H9 (cell line): ENCODE results near the gene HOXC11. TPM values are rescaled to one million over a fixed set of nuclear protein-coding genes. Genes with fewer than 3 reads are reported as not detected.

ENCODE experiments used
- DNase-seq: peaks from one replicate; pipeline ENCODE4 v3.0.0-alpha.2; 2017
- H2AFZ ChIP-seq: one replicate; pipeline ENCODE4 v1.6.1; 2013; ENCODE audit warnings: mild to moderate bottlenecking, low read length, control low read depth, moderate library complexity
- H2AK5ac ChIP-seq: 2 replicates; pipeline ENCODE4 v1.6.1; 2013; ENCODE audit warnings: low read length, control low read depth, mixed read lengths; ENCODE audit not compliant: insufficient read length
- H2BK120ac ChIP-seq: one replicate; pipeline ENCODE4 v1.6.1; 2013; ENCODE audit warnings: low read depth, mild to moderate bottlenecking, low read length, control low read depth, inconsistent platforms; ENCODE audit not compliant: poor library complexity, severe bottlenecking
- H2BK12ac ChIP-seq: 2 replicates; pipeline ENCODE4 v1.6.1; 2013; ENCODE audit warnings: low read length, control low read depth, mixed read lengths, low read depth; ENCODE audit not compliant: insufficient read length
- H2BK15ac ChIP-seq: 2 replicates; pipeline ENCODE4 v1.6.1; 2013; ENCODE audit warnings: low read depth, low read length, control low read depth
- H2BK20ac ChIP-seq: one replicate; pipeline ENCODE4 v1.6.1; 2013; ENCODE audit warnings: low read depth, mild to moderate bottlenecking, low read length, control low read depth, inconsistent platforms; ENCODE audit not compliant: poor library complexity, severe bottlenecking
- H2BK5ac ChIP-seq: 2 replicates; pipeline ENCODE4 v1.6.1; 2013; ENCODE audit warnings: low read length, control low read depth, mixed read lengths; ENCODE audit not compliant: insufficient read length
- H3K14ac ChIP-seq: 2 replicates; pipeline ENCODE4 v1.6.1; 2013; ENCODE audit warnings: low read length, control low read depth; ENCODE audit not compliant: insufficient read depth
- H3K18ac ChIP-seq: 2 replicates; pipeline ENCODE4 v1.6.1; 2013; ENCODE audit warnings: low read depth, mild to moderate bottlenecking, mixed read lengths, low read length, control low read depth; ENCODE audit not compliant: insufficient read length
- H3K23ac ChIP-seq: 2 replicates; pipeline ENCODE4 v1.6.1; 2013; ENCODE audit warnings: low read length, control low read depth, mixed read lengths, low read depth; ENCODE audit not compliant: insufficient read length
- H3K23me2 ChIP-seq: 2 replicates; pipeline ENCODE4 v1.6.1; 2013; ENCODE audit warnings: low read depth, mild to moderate bottlenecking, mixed read lengths, low read length, control low read depth; ENCODE audit not compliant: insufficient read length, poor library complexity, severe bottlenecking
- H3K27ac ChIP-seq: 2 replicates; pipeline ENCODE4 v1.5.1; 2013; ENCODE audit warnings: low read length, control low read depth, mixed read lengths, low read depth; ENCODE audit not compliant: insufficient read length
- H3K27me3 ChIP-seq: 2 replicates; pipeline ENCODE4 v1.6.1; 2013; ENCODE audit warnings: low read length, control low read depth, inconsistent platforms; ENCODE audit not compliant: insufficient read depth
- H3K4ac ChIP-seq: 2 replicates; pipeline ENCODE4 v1.6.1; 2013; ENCODE audit warnings: low read depth, mild to moderate bottlenecking, control low read depth, inconsistent platforms, low read length, moderate library complexity
- H3K4me1 ChIP-seq: 2 replicates; pipeline ENCODE4 v1.6.1; 2013; ENCODE audit warnings: low read length, control low read depth, inconsistent platforms; ENCODE audit not compliant: insufficient read depth
- H3K4me2 ChIP-seq: 2 replicates; pipeline ENCODE4 v1.6.1; 2013; ENCODE audit warnings: low read length, control low read depth, mixed read lengths; ENCODE audit not compliant: insufficient read length, insufficient read depth
- H3K56ac ChIP-seq: 2 replicates; pipeline ENCODE4 v1.6.1; 2013; ENCODE audit warnings: low read depth, mild to moderate bottlenecking, mixed read lengths, low read length, control low read depth; ENCODE audit not compliant: insufficient read length
- H3K79me1 ChIP-seq: 2 replicates; pipeline ENCODE4 v1.6.1; 2013; ENCODE audit warnings: low read depth, mild to moderate bottlenecking, moderate library complexity, low read length, control low read depth, inconsistent platforms; ENCODE audit not compliant: insufficient read depth, poor library complexity, severe bottlenecking
- H3K79me2 ChIP-seq: 2 replicates; pipeline ENCODE4 v1.6.1; 2013; ENCODE audit warnings: low read length, control low read depth, inconsistent platforms; ENCODE audit not compliant: insufficient read depth
- H3K9ac ChIP-seq: 2 replicates; pipeline ENCODE4 v1.6.1; 2013; ENCODE audit warnings: low read length, control low read depth, mixed read lengths; ENCODE audit not compliant: insufficient read length; ENCODE audit errors: extremely low read depth
- H3K9me3 ChIP-seq: one replicate; pipeline ENCODE4 v1.6.1; 2013; ENCODE audit warnings: low read depth, low read length, inconsistent platforms; ENCODE audit not compliant: control insufficient read depth
- H3T11ph ChIP-seq: one replicate; pipeline ENCODE4 v1.6.1; 2013; ENCODE audit warnings: mild to moderate bottlenecking, low read length, control low read depth, inconsistent platforms
- H4K20me1 ChIP-seq: one replicate; pipeline ENCODE4 v1.6.1; 2013; ENCODE audit not compliant: control insufficient read depth, insufficient read length, insufficient read depth
- H4K5ac ChIP-seq: 2 replicates; pipeline ENCODE4 v1.6.1; 2013; ENCODE audit warnings: low read depth, mild to moderate bottlenecking, mixed read lengths, low read length, control low read depth; ENCODE audit not compliant: insufficient read length
- H4K8ac ChIP-seq: replicated peaks from 2 replicates; pipeline ENCODE4 v1.6.1; 2013; ENCODE audit warnings: low read length, control low read depth, mixed read lengths, low read depth; ENCODE audit not compliant: insufficient read length
- H4K91ac ChIP-seq: 2 replicates; pipeline ENCODE4 v1.6.1; 2013; ENCODE audit warnings: low read depth, mild to moderate bottlenecking, moderate library complexity, mixed read lengths, low read length, control low read depth; ENCODE audit not compliant: insufficient read length
- H3K27ac Mint-ChIP-seq, 3 experiments: 2 replicates in 2 of 3; 3 replicates in 1 of 3; pipeline ENCODE4 v1.8.0; 2020 to 2021; ENCODE audit warnings: mixed read lengths in 3 of 3, mild to moderate bottlenecking in 1 of 3, moderate library complexity in 1 of 3
- H3K27me3 Mint-ChIP-seq: 2 replicates; pipeline ENCODE4 v1.8.0; 2021; ENCODE audit warnings: low read depth, mild to moderate bottlenecking, moderate library complexity, mixed read lengths
- H3K36me3 Mint-ChIP-seq, 3 experiments: 2 replicates in 2 of 3; 3 replicates in 1 of 3; pipeline ENCODE4 v1.8.0; 2020 to 2021; ENCODE audit warnings: low read depth in 3 of 3, mixed read lengths in 3 of 3; ENCODE audit not compliant: insufficient read depth in 1 of 3
- H3K4me1 Mint-ChIP-seq, 2 experiments: 2 replicates each; pipeline ENCODE4 v1.8.0; 2020; ENCODE audit warnings: mixed read lengths in 2 of 2
- H3K4me3 Mint-ChIP-seq, 2 experiments: 2 replicates in 1 of 2; 3 replicates in 1 of 2; pipeline ENCODE4 v1.8.0; 2020 to 2021; ENCODE audit warnings: mild to moderate bottlenecking in 2 of 2, mixed read lengths in 2 of 2, moderate library complexity in 1 of 2
- H3K9me3 Mint-ChIP-seq, 2 experiments: 2 replicates in 1 of 2; 3 replicates in 1 of 2; pipeline ENCODE4 v1.8.0; 2020; ENCODE audit warnings: mild to moderate bottlenecking in 2 of 2, mixed read lengths in 2 of 2, moderate library complexity in 1 of 2
- CTCF ChIP-seq: fragments of 200-600 bp; sonication (generic); conservative IDR thresholded peaks from 3 replicates; pipeline ENCODE4 v1.8.0; 2021; ENCODE audit warnings: antibody characterized with exemption, mild to moderate bottlenecking
- whole genome bisulfite sequencing: extraction: QIAGEN DNeasy Blood & Tissue Kit; methylation state at CpG from one replicate; pipeline ENCODE4 v1.1.7; 2013; ENCODE audit warnings: missing lambda C conversion rate, low lambda C conversion rate, mixed read lengths; ENCODE audit not compliant: insufficient read length; ENCODE audit errors: extremely low coverage; 5-methylcytosine and 5-hydroxymethylcytosine counted together
- total RNA-seq: library from RNA; stranded (reverse); gene quantifications from 2 replicates; pipeline ENCODE4 v1.2.1, GENCODE V29; 2021

Gene HOXC11
- total RNA-seq, 1 experiment from 2014 or later = not detected

GRCh38 chr12:53964315-53964713 is 8.6 kb upstream of the HOXC11 start:
- no peak overlapping the region for H2BK12ac ChIP-seq

More at GRCh38 chr12:53964315-53964713, 8.6 kb upstream of the HOXC11 start:
- Histone ChIP-seq H2BK5ac (no peak overlapping the region), H4K91ac (no peak overlapping the region), H3K9me3 (no peaks in the 10 kb centered on the region), H3K14ac (no peak overlapping the region), H3K9ac (no peak overlapping the region), H2BK120ac (no peak overlapping the region), H3K27ac (no peak overlapping the region), H3K23me2 (no peaks in the 10 kb centered on the region), H3K56ac (no peak overlapping the region), H2AFZ (no peak overlapping the region), H3K18ac (no peak overlapping the region), H3T11ph (no peak overlapping the region), H4K5ac (no peak overlapping the region), H4K8ac (no peak overlapping the region), H2BK20ac (no peak overlapping the region), H3K4ac (no peak overlapping the region), H2BK15ac (no peak overlapping the region), H3K27me3 (peaks cover 95% of the 10 kb centered on the region), H3K79me1 (no peaks in the 10 kb centered on the region), H3K4me2 (no peak overlapping the region), H3K4me1 (no peaks in the 10 kb centered on the region), H2AK5ac (no peak overlapping the region), H3K23ac (no peak overlapping the region), H4K20me1 (no peaks in the 10 kb centered on the region), H3K79me2 (no peaks in the 10 kb centered on the region)
- DNase-seq = no peak
- Mint-ChIP-seq H3K36me3 (no peaks in the 10 kb centered on the region), H3K4me3 (no peak overlapping the region), H3K27me3 (peaks cover 100% of the 10 kb centered on the region), H3K27ac (no peak overlapping the region; a peak in 1 of 7 replicates), H3K4me1 (peaks cover 8 to 12% of the 10 kb centered on the region in 2 experiments; a peak in 3 of 4 replicates), H3K9me3 (peaks cover 2 to 16% of the 10 kb centered on the region in 2 experiments; a peak in 1 of 5 replicates)
- no peak for TF ChIP-seq CTCF
- no CpG with 5 or more reads among the region's 2 CpGs for WGBS
